Fibroblast of the aortic adventitia (primary cell): ENCODE data around the gene BUB1B. TPM values are rescaled to one million over a fixed set of nuclear protein-coding genes. Genes with fewer than 3 reads are reported as not detected.

Experiments used
- DNase-seq: peaks from one replicate; pipeline ENCODE4 v3.0.0-alpha.2; 2010; ENCODE audit warnings: low read depth
- H3K4me3 ChIP-seq: 2 replicates; pipeline ENCODE4 v1.5.1; 2011; ENCODE audit warnings: low read depth, mild to moderate bottlenecking, control low read depth, low read length, moderate library complexity
- CTCF ChIP-seq: IDR thresholded peaks from 2 replicates; pipeline ENCODE4 v1.5.1; 2011; ENCODE audit warnings: mild to moderate bottlenecking, low read length, control low read depth, inconsistent platforms; ENCODE audit not compliant: insufficient read depth
- total RNA-seq: library from RNA; depleted of rRNA; stranded (reverse); fragments of >200 nt; gene quantifications from 2 replicates; pipeline ENCODE4 v1.2.3, GENCODE V29; 2012; ENCODE audit warnings: low replicate concordance

BUB1B gene
- total RNA-seq, 1 donor, result 35.2 TPM

GRCh38 chr15:40258544-40258943 is 97.7 kb downstream of the BUB1B start:
- no peak for DNase-seq
- H3K4me3 ChIP-seq, result no peak overlapping the region
- TF ChIP-seq CTCF, result no peak

GRCh38 chr15:40259021-40259420 is 98.2 kb downstream of the BUB1B start:
- no peak overlapping the region for H3K4me3 ChIP-seq
- DNase-seq, result no peak
- no peak for TF ChIP-seq CTCF

- TF ChIP-seq CTCF, result no peak
- H3K4me3 ChIP-seq, result no peak overlapping the region
- DNase-seq, result peak; percentile 71
Measured at GRCh38 chr15:40263024-40263754, 102.3 kb downstream of the BUB1B start.

- no peak overlapping the region for H3K4me3 ChIP-seq
- no peak for TF ChIP-seq CTCF
- no peak for DNase-seq
Measured at GRCh38 chr15:40264321-40265153, 103.7 kb downstream of the BUB1B start.

- no peak for DNase-seq
- no peak for TF ChIP-seq CTCF
- no peak overlapping the region for H3K4me3 ChIP-seq
Measured at GRCh38 chr15:40265355-40265754, 104.5 kb downstream of the BUB1B start.

- no peak overlapping the region for H3K4me3 ChIP-seq
- TF ChIP-seq CTCF, result no peak
- no peak for DNase-seq
Measured at GRCh38 chr15:40265875-40266274, 105.0 kb downstream of the BUB1B start.
